Measurements from ENCODE around the gene PSMG2. TPM values are rescaled to one million over a fixed set of nuclear protein-coding genes. Genes with fewer than 3 reads are reported as not detected.

PSMG2 gene
- total RNA-seq, 2 donors from 2014 or later: 65.5 to 70.2 TPM

DNA sequence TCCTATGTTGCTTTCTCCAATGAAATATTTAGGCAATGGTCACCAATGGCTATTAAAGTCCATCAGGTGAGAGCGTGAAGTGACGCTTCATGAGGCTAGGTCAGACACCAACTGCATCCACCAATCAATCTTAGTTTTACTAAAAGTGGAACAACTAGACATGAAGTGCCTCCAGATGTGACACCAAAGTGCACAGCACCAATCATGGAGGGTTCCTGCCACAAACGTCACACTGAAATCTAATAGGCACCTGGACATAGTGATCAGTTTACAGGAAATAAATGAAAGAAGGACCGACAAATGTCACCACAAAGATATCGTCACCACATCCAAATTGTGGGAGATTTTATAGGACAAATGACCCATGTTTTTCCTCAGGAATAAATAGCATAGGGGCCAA, 70.5 kb downstream of the PSMG2 start:
- Mint-ChIP-seq H3K4me1 (no peaks in the 10 kb centered on the region), H3K9me3 (peaks cover 6% of the 10 kb centered on the region), H3K27ac (no peak overlapping the region), H3K36me3 (ENCODE audit: low read depth) (no peaks in the 10 kb centered on the region), H3K27me3 (ENCODE audit: insufficient read depth) (peaks cover 14% of the 10 kb centered on the region), H3K4me3 (no peak overlapping the region)
- no peaks in the 10 kb centered on the region for H3K4me1 ChIP-seq (ENCODE audit: control insufficient read depth, insufficient read depth, low read length)
- WGBS, 2 experiments (ENCODE audit: insufficient coverage in 1 of 2, insufficient read length in 1 of 2): 93 to 94% methylated on average over 5 of the region's 5 CpGs
- no peaks in the 10 kb centered on the region for H3K27me3 ChIP-seq (ENCODE audit: control insufficient read depth, insufficient read depth, low read length, poor library complexity, severe bottlenecking)
- no peaks in the 10 kb centered on the region for H3K9me3 ChIP-seq (ENCODE audit: control insufficient read depth, low read length)
- H3K36me3 ChIP-seq (ENCODE audit: control insufficient read depth, insufficient read depth, low read length): no peaks in the 10 kb centered on the region
- no peak overlapping the region for H3K27ac ChIP-seq (ENCODE audit: low read depth, low read length)
- TF ChIP-seq, protein P1, sequence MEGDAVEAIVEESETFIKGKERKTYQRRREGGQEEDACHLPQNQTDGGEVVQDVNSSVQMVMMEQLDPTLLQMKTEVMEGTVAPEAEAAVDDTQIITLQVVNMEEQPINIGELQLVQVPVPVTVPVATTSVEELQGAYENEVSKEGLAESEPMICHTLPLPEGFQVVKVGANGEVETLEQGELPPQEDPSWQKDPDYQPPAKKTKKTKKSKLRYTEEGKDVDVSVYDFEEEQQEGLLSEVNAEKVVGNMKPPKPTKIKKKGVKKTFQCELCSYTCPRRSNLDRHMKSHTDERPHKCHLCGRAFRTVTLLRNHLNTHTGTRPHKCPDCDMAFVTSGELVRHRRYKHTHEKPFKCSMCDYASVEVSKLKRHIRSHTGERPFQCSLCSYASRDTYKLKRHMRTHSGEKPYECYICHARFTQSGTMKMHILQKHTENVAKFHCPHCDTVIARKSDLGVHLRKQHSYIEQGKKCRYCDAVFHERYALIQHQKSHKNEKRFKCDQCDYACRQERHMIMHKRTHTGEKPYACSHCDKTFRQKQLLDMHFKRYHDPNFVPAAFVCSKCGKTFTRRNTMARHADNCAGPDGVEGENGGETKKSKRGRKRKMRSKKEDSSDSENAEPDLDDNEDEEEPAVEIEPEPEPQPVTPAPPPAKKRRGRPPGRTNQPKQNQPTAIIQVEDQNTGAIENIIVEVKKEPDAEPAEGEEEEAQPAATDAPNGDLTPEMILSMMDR (conservative IDR thresholded peaks at IDR 0.05): no peak
- H3K4me3 ChIP-seq (ENCODE audit: low read length): no peak overlapping the region
- H3K9ac ChIP-seq (ENCODE audit: extremely low read depth, low read length, poor library complexity, severe bottlenecking): no peak overlapping the region
- DNase-seq: no peak

DNA sequence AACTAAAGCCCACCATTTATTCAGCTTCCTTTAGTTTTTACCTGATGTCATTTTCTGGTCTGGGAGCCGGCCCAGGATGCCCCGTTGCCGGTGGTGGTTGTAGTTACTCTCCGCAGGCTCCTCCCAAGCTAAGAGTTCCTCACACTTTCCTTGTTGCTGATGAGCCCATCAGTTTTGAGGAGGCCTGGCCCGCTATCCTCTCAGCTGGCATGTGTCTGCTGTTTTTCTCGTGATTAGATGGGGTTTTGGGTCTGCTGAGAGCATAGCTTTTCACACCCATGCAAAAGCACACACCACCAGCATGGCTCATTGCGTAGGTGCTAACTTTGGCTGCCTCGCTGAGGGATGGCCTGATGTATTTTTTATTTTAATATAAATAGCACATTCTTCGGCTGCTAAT, 72.1 kb downstream of the PSMG2 start:
- no peak overlapping the region for H3K27ac ChIP-seq (ENCODE audit: low read depth, low read length)
- TF ChIP-seq, protein P1 (conservative IDR thresholded peaks at IDR 0.05): no peak
- DNase-seq: no peak
- no peaks in the 10 kb centered on the region for H3K36me3 Mint-ChIP-seq (ENCODE audit: low read depth)
- H3K27me3 Mint-ChIP-seq (ENCODE audit: insufficient read depth): peaks cover 29% of the 10 kb centered on the region
- H3K9me3 ChIP-seq (ENCODE audit: control insufficient read depth, low read length): no peaks in the 10 kb centered on the region
- H3K27ac Mint-ChIP-seq: no peak overlapping the region
- no peak overlapping the region for H3K9ac ChIP-seq (ENCODE audit: extremely low read depth, low read length, poor library complexity, severe bottlenecking)
- H3K4me1 Mint-ChIP-seq: no peaks in the 10 kb centered on the region
- WGBS, 2 experiments (ENCODE audit: insufficient coverage in 1 of 2, insufficient read length in 1 of 2): 89 to 92% methylated on average over 5 to 8 of the region's 9 CpGs
- peaks cover 9% of the 10 kb centered on the region for H3K9me3 Mint-ChIP-seq
- no peak overlapping the region for H3K4me3 ChIP-seq (ENCODE audit: low read length)
- H3K4me1 ChIP-seq (ENCODE audit: control insufficient read depth, insufficient read depth, low read length): no peaks in the 10 kb centered on the region
- no peak overlapping the region for H3K4me3 Mint-ChIP-seq
- H3K36me3 ChIP-seq (ENCODE audit: control insufficient read depth, insufficient read depth, low read length): no peaks in the 10 kb centered on the region
- H3K27me3 ChIP-seq (ENCODE audit: control insufficient read depth, insufficient read depth, low read length, poor library complexity, severe bottlenecking): no peaks in the 10 kb centered on the region

Other genes starting within 250 kb of the PSMG2 start
- 10 to 100 TPM; 14.2 to 17.2 TPM for gene SPIRE1, start 44.9 kb upstream of the PSMG2 start, total RNA-seq
- gene CEP76, start 319 bp upstream of the PSMG2 start, total RNA-seq: 10 to 100 TPM; 17.8 to 19.2 TPM
- 10 to 100 TPM; 47.3 to 48.5 TPM for gene PTPN2, start 181.2 kb downstream of the PSMG2 start, total RNA-seq
- 10 to 100 TPM; 58.4 to 63.0 TPM for gene SEH1L, start 245.0 kb downstream of the PSMG2 start, total RNA-seq